NOMO-1 treated with DMSO at 0.1 percent for 48 hours (cell line): ENCODE data around the gene CALML4.
"Not testable (repeated sequence)": the region's sequence is repeated elsewhere in the genome, so short reads cannot be mapped to it uniquely, and the experiment has no call there.

Experiments
- DNase-seq: peaks from one replicate; lab custom pipeline; 2025; ENCODE audit not compliant: unreplicated experiment; lab: John Stamatoyannopoulos, UW

Gene CALML4, protein sequence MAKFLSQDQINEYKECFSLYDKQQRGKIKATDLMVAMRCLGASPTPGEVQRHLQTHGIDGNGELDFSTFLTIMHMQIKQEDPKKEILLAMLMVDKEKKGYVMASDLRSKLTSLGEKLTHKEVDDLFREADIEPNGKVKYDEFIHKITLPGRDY

DNA sequence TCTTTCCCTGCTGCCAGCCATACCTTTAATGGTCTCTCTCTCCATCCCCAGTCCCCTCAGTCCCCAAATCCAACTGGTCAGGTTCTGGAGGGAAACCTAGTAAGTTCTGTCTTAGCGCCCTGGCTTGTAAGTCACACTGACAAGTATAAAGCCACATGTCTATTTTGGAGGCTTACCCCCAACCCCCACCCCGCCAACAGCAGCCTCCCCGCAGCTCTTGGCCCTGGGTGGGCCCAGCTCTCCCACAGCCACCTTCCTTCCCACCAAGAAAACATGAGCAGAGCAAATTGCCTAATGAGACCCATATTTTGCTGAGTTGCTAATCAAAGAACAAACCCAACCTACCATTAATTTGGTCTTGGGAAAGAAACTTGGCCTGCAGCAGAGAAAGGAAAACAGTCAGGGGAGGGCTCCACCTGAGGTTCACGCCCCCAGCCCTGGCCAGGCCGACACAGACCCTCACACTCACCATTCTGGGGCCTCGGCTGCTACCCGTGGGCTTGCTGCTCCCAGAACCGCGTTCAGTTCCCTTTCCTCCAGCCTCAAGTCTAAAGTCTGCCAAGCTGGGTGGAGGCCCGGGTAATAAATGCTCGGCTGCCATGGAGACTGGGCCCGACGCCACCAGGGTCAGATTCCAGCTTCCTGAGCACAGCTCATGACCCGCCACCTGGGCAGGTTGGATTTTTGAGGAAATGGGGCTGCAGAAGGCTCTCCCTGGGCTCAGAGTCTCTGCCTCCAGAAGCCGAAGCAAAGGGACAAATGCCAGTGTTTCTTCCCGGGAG lies at the start of gene CALML4:
TSS of gene CALML4 (minus strand) at position 557 of the 782 bp plus-strand sequence. CDS start at position 472, 85 bp downstream.
- peak; percentile 55 for DNase-seq

DNA sequence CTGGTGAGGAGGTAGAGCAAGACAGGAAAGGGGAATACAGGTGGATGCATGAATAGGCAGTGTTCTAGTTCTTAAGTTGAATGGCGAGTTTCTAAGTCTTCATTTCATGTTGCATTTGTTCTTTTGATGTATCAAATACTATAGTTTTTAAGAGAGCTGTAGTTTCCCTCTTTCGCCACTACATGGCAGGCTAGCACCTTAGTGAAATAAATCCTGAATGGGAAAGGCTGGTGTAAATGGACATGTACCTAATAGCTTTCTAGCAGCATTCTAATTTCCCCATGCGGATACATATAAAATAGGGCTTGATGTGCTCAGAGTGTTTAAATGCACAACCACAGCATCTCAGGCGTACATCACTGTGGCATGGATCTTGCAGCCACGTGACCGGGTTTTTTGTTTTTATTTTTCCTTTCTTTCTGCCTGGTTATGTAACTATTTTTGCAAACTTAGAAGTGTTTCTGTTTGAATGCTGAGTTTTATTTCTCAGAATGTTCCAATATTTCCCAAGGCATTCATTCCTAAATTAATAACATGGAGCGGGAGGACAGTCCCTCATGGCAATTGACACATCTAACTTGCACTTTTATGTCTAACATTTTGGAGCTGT lies 47.9 kb upstream of the CALML4 start:
- DNase-seq = peak; percentile 91

DNA sequence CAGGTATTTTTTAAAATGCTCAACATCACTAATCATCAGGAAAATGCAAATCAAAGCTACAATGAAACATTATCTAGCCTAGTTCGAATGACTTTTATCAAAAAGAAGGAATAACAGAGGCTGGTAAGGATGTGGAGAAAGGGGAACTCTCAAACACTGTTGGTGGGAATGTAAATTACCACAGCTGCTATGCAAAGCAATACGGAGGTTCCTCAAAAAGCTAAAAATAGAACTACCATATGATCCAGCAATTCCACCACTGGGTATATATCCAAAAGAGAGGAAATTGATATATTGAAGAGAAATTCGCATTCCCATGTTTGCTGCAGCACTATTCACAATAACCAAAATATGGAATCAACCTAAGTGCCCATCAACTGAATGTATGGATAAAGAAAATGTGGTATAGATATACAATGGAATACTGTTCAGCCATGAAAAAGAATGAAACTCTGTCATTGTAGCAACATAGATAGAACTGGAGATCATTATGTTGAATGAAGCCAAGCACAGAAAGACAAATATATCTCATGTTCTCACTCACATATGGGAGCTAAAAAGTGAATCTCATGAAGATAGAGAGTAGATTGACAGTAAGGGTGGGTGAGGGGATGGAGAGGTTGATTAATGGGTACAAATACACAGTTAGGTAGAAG lies 44.1 kb upstream of the CALML4 start:
- DNase-seq = peak; percentile 39

DNA sequence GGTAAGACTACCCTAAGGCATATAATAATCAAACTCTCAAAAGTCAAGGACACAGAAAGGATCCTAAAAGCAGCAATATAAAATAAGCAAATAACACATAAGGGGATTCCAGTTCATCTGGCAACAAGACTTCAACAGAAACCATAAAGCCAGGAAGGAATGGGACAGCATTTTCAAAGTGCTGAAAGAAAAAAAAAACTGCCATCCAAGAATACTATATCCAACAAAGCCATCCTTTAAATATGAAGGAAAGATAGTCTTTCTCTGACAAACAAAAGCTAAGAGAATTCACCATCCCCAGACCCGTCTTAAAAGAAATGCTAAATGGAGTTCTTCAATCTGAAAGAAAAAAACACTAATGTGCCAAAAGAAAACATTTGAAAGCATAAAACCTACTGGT lies 39.1 kb upstream of the CALML4 start:
- no peak for DNase-seq

DNA sequence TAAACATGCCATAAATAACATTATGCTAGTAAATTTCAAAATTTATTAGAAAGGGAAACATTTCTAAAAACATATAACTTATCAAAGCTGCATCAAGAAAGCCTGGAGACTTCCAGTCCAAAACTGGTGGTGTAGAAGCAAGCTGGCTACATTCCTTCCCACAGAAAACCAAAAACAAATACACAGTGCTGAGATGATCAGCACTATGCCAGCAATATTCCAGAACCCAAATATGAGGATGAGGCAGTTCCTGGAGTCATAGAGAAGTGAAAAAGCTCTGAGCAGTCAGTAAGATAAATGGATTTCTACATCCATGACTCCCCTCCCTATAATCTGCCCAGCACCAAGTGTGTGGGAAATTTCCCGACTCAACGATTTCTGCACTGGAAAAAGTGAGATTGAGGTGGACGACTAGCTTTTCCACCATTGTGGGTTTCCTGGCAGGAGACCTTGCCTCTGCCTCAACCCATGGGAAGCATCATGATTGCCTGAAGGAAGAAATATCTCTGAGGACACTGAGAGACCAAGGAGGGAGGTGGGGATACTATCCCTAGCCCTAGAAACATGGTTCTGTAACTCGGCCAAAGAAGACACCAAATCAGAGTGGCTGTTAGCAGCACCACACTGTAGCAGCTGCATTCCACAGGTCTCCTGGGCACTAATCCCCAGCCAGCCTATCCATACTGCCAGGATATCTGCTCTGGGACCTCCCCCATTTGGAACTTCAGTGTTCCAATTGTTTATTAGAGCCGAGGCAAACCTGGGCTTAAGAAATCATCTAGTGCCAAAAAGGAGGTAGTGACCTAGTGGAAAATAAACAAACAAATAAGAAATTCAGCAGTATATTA lies 36.2 kb upstream of the CALML4 start:
- DNase-seq = no peak

DNA sequence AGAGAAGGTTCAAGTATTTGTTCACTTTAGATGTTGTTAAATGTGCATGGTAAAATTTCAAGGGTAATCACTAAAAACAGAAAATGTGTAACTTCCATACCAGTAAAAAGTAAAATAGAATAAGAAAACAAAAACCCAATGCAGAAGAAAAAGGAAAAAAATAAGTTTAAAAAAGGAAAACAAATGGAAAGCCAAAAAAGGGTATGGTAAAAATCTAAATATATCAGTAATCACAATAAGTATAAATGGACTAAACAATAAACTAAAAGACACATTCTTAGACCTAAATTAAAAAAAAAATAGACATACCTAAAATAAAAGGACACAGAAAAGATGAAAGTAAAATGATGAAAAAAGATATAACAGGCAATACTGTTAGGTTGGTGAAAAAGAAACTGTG lies 33.9 kb upstream of the CALML4 start:
- DNase-seq = no peak

DNA sequence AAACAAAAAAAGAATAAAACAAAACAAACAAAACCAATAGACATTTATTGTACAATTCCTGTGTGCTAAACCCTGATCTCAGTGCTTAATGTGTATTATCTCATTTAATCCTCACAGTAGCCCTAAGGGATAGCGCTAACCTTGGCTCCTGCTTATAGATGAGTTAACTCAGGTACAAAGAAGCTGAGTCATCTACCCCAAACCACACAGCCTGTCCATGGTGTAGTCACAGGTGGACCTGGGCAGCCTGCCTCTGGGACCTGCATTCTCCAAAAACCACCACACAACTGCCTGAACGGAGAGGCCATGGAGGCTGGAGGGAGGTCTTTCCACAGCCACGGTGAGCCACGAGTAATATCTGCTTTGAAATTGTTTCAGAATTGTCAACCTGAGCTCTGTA lies 29.9 kb upstream of the CALML4 start:
- DNase-seq = no peak

DNA sequence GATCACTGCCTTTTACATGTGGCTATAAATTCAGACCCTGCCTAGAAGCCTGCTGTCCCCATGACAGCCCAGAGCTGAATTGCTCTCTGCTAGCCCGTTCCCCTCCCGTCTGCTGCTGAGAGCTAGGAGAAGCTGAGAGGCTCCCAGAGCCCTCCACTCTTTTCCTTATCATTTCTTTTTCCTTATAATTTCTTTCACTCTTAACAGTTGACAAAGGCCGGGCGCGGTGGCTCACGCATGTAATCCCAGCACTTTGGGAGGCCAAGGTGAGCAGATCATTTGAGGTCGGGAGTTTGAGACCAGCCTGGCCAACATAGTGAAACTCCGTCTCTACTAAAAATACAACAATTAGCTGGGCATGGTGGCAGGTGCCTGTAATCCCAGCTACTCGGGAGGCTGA lies 29.4 kb upstream of the CALML4 start:
- not testable (repeated sequence) for DNase-seq

DNA sequence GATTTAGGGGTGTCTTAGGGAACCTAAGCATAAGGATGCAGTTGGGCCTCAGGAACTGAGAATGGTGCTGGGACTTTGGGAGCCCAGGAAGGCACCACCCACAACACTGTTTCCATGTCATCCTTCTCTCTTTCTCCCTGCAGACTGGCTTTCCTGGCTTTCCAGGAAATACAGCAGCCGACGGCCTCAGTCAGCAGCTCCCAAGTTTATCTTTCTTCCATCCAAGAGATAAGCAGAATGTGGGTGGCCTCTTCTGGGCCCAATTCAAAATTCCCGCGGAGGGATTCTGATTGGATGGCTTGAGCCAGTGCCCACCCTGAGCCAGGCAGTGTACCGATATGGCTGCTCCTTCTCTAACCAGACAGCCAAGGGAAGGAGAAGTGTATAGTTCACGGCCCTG lies 28.9 kb upstream of the CALML4 start:
- no peak for DNase-seq

DNA sequence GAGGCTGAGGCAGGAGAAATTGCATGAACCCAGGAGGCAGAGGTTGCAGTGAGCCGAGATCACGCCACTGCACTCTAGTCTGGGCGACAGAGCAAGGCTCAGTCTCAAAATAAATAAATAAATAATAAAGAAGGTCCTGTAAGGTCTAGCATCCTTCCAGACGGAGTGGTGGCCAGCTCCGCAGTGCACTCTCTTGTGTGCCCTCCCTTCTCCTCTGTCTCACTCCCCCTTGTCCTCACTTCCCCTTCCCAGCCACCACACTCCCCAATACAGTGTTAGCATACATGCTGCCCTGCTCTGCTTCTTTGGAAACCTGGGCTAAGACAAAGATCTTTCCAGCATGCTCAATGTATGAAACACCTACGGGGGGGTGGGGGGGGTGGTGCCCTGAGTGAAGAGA lies 27.8 kb upstream of the CALML4 start:
- DNase-seq = peak; percentile 78

DNA sequence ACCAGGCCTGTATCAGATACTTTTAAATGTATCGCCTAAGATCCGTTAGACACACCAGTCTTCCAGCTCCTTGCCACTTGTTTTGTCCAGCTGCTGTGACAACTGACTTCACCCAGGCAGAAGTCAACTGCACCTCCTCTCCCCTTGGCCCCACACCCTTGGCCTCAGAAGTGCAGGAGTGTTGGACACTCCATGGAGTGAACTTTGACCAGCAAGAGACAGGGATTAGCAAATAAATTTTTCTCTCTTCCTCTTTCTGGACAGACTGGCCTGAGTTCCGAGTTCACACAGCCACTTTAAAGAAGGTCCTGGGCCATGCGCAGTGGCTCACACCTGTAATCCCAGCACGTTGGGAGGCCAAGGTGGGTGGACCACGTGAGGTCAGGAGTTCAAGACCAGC lies 27.3 kb upstream of the CALML4 start:
- peak; percentile 41 for DNase-seq

DNA sequence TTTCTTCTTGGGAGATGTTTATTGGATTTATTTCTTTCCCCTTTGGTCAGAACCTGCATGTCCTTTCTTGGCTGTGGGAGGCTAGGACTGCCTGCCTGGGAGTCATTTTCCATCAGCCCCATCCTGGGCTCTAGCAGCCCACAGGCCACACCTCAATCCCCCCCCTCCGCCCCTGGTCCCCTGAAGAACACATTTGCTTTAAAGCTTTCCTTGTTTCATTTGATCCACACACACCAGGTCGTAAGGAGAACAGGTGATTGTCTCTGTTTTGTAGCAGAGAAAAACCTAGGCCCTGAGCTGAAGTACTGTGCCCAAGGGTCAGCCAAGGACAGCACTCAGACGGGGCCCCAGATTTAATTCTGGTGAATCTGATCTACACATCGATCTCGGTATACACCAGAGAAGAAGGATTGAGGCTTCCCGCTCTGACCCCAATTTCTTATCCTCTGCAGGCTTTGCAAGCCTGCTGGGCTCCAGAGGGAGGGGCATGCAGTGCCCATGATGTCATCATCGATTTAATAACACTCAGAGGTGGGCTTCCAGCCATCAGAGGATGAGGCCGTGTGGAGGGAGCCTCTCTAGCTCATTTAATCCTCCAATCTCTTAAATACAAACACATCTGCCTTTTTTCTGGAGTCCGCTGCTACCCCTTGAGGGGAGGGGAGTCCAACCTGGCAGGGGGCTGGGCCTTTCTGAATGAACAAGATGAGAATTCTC lies 26.1 kb upstream of the CALML4 start:
- no peak for DNase-seq

DNA sequence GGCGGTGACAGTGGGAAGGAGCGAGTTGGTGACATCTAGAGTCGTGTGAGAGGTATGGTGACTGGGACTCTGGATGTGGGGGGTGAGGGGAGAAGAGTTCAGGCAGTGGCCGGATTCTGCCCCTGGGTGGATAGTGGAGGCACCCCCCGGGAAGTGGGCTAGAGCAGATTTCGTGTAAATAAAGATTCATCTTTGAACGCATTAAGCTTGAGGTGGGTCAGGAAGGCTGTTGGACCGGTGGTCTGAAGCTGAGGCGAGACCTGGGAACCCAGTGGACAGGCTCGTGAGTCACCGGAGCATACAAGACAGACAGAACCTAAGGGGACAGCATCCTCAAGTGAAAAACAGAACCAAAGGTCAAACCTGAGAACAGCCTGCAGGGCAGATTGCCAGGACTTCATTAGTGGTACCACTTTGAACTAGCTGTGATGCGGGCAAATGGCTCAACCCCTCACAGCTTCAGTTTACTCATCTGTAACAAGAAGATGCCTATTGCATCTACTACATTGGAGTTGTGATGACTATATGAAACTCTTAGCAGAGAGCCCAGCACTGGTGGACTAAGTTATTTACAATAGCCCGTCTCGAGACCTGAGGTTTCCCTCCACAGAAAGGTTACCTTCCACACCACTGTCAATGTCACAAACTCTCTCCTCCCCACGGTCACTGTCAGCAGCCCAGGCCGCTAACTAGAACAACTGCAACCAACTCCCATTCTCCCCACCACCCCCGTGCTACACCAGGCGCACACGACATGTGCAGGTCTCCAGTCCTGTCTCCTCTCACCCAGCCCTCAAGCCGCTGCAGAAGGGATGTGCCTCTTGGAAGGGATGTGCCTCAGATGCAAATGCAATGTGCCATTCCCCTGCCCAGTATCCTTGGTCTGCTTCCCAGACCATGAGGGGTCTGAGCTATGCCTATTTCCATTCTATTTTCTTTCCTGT lies 25.3 kb upstream of the CALML4 start:
- DNase-seq = no peak

DNA sequence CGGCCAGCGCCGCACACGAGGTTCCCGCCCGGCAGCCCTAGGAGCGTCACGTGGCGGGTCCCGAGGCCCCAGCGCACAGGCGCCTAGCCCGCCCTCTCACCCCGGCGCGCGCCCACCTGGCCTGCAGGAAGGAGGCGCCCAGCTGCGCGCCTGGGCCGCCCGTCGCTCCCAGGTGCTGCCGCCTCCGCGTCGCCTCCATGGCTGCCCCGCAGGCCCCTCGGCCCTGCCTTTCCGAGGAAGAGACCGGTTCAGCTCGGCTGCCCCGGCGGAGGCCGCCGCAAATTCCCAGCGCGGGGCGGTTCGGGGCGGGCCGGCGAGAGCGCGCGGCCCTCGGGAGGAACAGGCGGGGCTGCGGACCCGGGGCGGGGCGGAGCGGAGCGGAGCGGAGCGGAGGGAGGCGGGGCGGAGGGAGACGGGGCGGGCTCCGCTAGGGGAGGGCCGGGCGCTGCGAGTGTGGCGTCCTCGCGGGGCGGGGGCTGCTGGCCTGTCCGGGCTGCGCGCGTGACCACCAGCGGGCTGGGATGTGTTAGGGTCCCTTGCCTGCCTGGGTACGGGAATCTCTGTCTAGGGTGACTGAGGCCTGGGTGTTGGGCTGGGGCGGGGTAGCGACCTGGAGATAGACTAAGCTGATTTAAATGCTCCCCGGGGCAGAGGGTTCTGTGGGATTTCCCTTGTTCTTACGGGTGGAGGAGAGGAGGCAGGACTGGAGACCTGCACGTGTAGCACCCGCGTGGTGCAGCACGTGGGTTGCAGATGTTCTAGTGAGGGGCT lies 24.4 kb upstream of the CALML4 start, which contains the start of gene CLN6:
TSS of gene CLN6 (minus strand) at position 343 of the 771 bp plus-strand sequence. CDS start at position 199, 144 bp downstream.
- peak; percentile 69 for DNase-seq

DNA sequence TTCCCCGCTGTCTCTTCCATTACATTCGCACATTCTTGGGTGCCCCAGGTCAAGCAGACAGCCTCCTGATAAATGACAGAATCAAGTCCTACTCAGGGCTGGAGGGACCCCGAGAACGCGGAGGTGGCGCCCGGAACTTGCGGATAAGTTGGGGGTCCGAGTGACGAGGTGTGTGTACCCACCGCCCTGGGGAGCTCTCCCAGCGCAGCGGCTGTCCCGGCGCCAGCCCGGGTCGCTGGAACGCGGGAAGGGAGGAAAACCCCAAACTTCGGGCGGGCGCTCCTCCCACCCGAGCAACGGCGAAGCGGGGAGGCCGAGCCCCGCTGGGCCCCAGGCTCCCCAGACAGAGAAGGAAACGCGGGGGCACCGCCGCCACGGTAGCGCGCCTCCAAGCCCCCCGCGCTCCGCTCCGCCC lies 23.8 kb upstream of the CALML4 start:
- DNase-seq = peak; percentile 16

DNA sequence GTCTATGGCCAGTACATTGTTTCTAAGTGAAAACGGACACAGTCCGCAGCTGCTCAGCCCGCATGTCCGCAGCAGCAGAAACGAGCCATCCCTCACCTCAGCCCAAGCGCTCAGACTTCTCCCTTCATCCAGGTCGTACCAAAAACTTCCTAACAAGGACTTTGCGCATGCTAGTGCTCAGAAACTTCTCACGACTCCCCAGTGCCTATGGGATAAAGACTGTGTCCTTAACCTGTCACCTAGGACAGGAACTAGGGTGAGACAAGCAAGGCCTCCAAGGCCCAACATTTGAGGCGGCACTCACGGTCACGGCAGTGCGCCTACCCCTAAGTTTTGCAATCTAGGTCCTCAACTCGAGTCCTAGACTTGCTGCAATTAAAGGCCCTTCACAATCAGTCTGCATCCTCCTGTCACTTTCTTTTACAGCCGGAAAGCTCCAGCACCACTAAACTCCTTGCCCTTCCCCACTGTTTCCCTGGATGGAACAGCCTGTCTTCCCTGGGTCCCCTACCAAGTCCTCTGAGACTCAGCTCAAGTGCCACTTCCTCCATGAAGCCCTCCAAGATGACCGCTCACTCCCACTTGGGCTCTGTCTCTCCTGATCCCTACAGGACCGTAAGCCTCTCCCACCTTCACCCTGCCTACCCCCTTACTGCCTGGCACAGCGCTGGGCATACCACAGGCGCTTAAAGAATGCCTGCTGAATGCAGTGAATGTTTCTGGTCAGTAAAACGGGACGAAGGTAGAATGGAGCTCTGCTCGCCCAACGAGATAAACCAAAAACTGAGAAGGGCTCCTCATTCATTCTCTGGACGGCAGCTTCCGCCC lies 23.2 kb upstream of the CALML4 start:
- DNase-seq = peak; percentile 28

DNA sequence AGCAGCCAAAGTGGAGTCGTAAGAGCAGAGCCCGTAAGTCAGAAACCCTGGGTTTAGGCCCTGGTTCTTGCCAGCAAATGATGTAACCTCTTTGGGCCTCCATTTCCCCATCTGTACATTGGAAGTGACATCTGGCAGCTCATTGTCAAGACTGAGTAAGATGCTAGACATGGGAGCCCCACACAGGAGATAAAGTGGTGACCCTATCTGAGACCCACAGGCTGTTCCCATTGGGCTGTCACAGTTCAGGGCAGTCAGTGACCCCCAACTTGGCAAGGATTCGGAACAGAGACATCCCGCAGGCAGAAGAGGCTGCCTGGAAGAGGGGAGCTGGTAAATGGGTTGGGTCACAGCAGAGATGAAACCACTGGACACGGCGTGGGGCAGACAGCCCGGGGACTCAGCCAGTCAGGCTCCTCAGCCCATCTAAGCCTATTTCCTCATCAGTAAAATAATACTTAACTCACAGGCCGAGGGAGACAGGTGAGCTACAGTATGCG lies 22.6 kb upstream of the CALML4 start:
- DNase-seq = no peak
